ENCODE measurements around the gene GPR17.

GPR17 gene

GRCh38 chr2:127604986-127605385, 41.0 kb upstream of the GPR17 start:
- H4K20me1 ChIP-seq (ENCODE audit: low read depth, low read length) = no peaks in the 10 kb centered on the region
- H3K27ac ChIP-seq (ENCODE audit: low read depth, low read length) = no peak overlapping the region
- no peaks in the 10 kb centered on the region for H3K36me3 ChIP-seq (ENCODE audit: low read length)
- no peaks in the 10 kb centered on the region; the same call in 1 of the 2 replicates for H3K27me3 ChIP-seq (ENCODE audit: low read length)
- H3K4me2 ChIP-seq (ENCODE audit: low read depth, low read length, poor library complexity, severe bottlenecking) = no peak overlapping the region
- TF ChIP-seq EZH2phosphoT487 (conservative IDR thresholded peaks at IDR 0.05; ENCODE audit: low read length) = no peak
- no peak for TF ChIP-seq CTCF (IDR thresholded peaks at IDR 0.05; ENCODE audit: insufficient read depth, low read length, poor library complexity, severe bottlenecking)
- no peak overlapping the region for H3K4me3 ChIP-seq (ENCODE audit: insufficient read depth, low read length, poor library complexity, severe bottlenecking)
- no peaks in the 10 kb centered on the region for H3K79me2 ChIP-seq (ENCODE audit: insufficient read depth, low read length)
- H3K9me3 ChIP-seq (ENCODE audit: insufficient read depth, low read length) = no peaks in the 10 kb centered on the region
- H3K9me2 ChIP-seq (replicated peaks; ENCODE audit: insufficient read depth, low read length) = no peaks in the 10 kb centered on the region
- H3F3A ChIP-seq (ENCODE audit: insufficient read depth) = no peaks in the 10 kb centered on the region
- H3K9ac ChIP-seq (ENCODE audit: low read length) = no peak overlapping the region
- no peak overlapping the region for H2AFZ ChIP-seq (ENCODE audit: low read depth, low read length, severe bottlenecking)

DNA sequence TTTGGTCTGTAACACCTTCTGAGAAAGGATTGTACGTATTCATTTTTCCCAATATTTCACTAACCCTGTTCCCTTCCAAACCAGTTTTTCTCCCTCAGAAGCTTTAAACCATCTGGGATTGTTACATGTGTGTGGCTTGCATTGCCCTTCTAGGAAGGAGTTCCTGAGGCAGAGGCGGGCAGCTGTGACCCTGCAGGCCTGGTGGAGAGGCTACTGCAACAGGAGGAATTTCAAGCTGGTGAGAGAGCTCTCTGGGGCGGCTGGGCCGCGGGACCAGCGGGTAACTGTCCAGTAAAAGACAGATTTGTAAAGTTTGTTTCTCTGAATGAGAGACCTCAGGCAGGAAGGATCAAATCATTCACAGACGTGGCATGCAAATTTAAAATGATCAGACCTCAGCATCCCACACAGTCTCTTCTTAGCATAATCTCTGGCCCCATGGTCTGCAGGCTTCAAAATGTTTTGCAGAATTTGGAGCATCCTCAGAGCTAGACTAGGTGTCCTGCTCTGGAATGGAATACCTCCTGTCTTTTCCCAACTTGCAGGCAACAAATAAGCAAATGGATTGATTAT, 40.2 kb upstream of the GPR17 start:
- Histone ChIP-seq H3K4me3 (ENCODE audit: insufficient read depth, low read length, poor library complexity, severe bottlenecking) (no peak overlapping the region), H3F3A (ENCODE audit: insufficient read depth) (no peaks in the 10 kb centered on the region), H3K27me3 (ENCODE audit: low read length) (no peaks in the 10 kb centered on the region; the same call in 1 of the 2 replicates), H3K9ac (ENCODE audit: low read length) (no peak overlapping the region), H4K20me1 (ENCODE audit: low read depth, low read length) (no peaks in the 10 kb centered on the region), H2AFZ (ENCODE audit: low read depth, low read length, severe bottlenecking) (no peak overlapping the region), H3K4me2 (ENCODE audit: low read depth, low read length, poor library complexity, severe bottlenecking) (no peak overlapping the region), H3K27ac (ENCODE audit: low read depth, low read length) (no peak overlapping the region), H3K36me3 (ENCODE audit: low read length) (no peaks in the 10 kb centered on the region), H3K79me2 (ENCODE audit: insufficient read depth, low read length) (no peaks in the 10 kb centered on the region), H3K9me3 (ENCODE audit: insufficient read depth, low read length) (no peaks in the 10 kb centered on the region), H3K9me2 (replicated peaks; ENCODE audit: insufficient read depth, low read length) (no peaks in the 10 kb centered on the region)
- TF ChIP-seq EZH2phosphoT487 (conservative IDR thresholded peaks at IDR 0.05; ENCODE audit: low read length) (no peak), CTCF (IDR thresholded peaks at IDR 0.05; ENCODE audit: insufficient read depth, low read length, poor library complexity, severe bottlenecking) (no peak)

GRCh38 chr2:127606625-127607398, 39.1 kb upstream of the GPR17 start:
- Histone ChIP-seq H3K9me3 (ENCODE audit: insufficient read depth, low read length) (no peaks in the 10 kb centered on the region), H3K27ac (ENCODE audit: low read depth, low read length) (no peak overlapping the region), H3K9me2 (replicated peaks; ENCODE audit: insufficient read depth, low read length) (no peaks in the 10 kb centered on the region), H4K20me1 (ENCODE audit: low read depth, low read length) (no peaks in the 10 kb centered on the region), H3K27me3 (ENCODE audit: low read length) (no peaks in the 10 kb centered on the region; the same call in 1 of the 2 replicates), H2AFZ (ENCODE audit: low read depth, low read length, severe bottlenecking) (no peak overlapping the region), H3K79me2 (ENCODE audit: insufficient read depth, low read length) (no peaks in the 10 kb centered on the region), H3K4me3 (ENCODE audit: insufficient read depth, low read length, poor library complexity, severe bottlenecking) (no peak overlapping the region), H3K36me3 (ENCODE audit: low read length) (no peaks in the 10 kb centered on the region), H3K4me2 (ENCODE audit: low read depth, low read length, poor library complexity, severe bottlenecking) (no peak overlapping the region), H3F3A (ENCODE audit: insufficient read depth) (no peaks in the 10 kb centered on the region), H3K9ac (ENCODE audit: low read length) (no peak overlapping the region)
- TF ChIP-seq EZH2phosphoT487 (conservative IDR thresholded peaks at IDR 0.05; ENCODE audit: low read length) (no peak), CTCF (IDR thresholded peaks at IDR 0.05; ENCODE audit: insufficient read depth, low read length, poor library complexity, severe bottlenecking) (no peak)

Data from SU-DHL-6 (cell line).